H1 (cell line): ENCODE measurements around the gene TLR4. TPM values are rescaled to one million over a fixed set of nuclear protein-coding genes. Genes with fewer than 3 reads are reported as not detected.
A peak's percentile ranks its signal among the peaks of the same experiment; 100 is the strongest.

ENCODE experiments used
- CTCF ChIA-PET: fragments of 300-600 bp; sonication (Branson Sonifier 250); formaldehyde crosslinking; loops from one replicate; lab custom pipeline; 2021; ENCODE audit not compliant: partially characterized antibody; lab: Charles Lee
- POLR2A ChIA-PET: fragments of 300-600 bp; sonication (Branson Sonifier 250); formaldehyde crosslinking; loops from one replicate; lab custom pipeline; 2021; ENCODE audit warnings: inconsistent platforms; ENCODE audit not compliant: partially characterized antibody; lab: Charles Lee
- DNase-seq, 2 experiments: peaks; one replicate each; pipeline versions ENCODE4 v3.0.0 to v3.0.0-alpha.2; 2010 to 2022; ENCODE audit warnings: low spot score in 2 of 2, low read depth in 1 of 2, mixed read lengths in 1 of 2
- FAIRE-seq: peaks from 2 replicates; lab custom pipeline; 2011; peaks lifted over from hg19 to GRCh38; lab: Jason Lieb, UNC
- H2AFZ ChIP-seq: 2 replicates; pipeline ENCODE4 v1.8.1; 2012; ENCODE audit warnings: low read length, inconsistent platforms
- H2AK5ac ChIP-seq: 2 replicates; pipeline ENCODE4 v1.6.1; 2013; ENCODE audit warnings: low read depth, low read length
- H2BK120ac ChIP-seq: replicated peaks from 2 replicates; pipeline ENCODE3; 2013; ENCODE audit warnings: low read depth, low read length, inconsistent platforms
- H2BK12ac ChIP-seq: 2 replicates; pipeline ENCODE4 v1.6.1; 2013; ENCODE audit warnings: low read depth, low read length
- H2BK15ac ChIP-seq: 2 replicates; pipeline ENCODE4 v1.6.1; 2013; ENCODE audit warnings: low read length
- H2BK20ac ChIP-seq: 2 replicates; pipeline ENCODE4 v1.6.1; 2013; ENCODE audit warnings: low read length
- H2BK5ac ChIP-seq: 2 replicates; pipeline ENCODE4 v1.6.1; 2013; ENCODE audit warnings: low read depth, low read length
- H3K14ac ChIP-seq: 2 replicates; pipeline ENCODE4 v1.6.1; 2013; ENCODE audit warnings: inconsistent platforms; ENCODE audit not compliant: insufficient read length
- H3K18ac ChIP-seq: 2 replicates; pipeline ENCODE4 v1.6.1; 2013; ENCODE audit warnings: low read length; ENCODE audit errors: extremely low read depth
- H3K23ac ChIP-seq: 2 replicates; pipeline ENCODE4 v1.6.1; 2013; ENCODE audit warnings: inconsistent platforms; ENCODE audit not compliant: insufficient read length
- H3K23me2 ChIP-seq: 2 replicates; pipeline ENCODE4 v1.6.1; 2013; ENCODE audit warnings: low read depth, low read length
- H3K27ac ChIP-seq: 2 replicates; pipeline ENCODE4 v1.6.1; 2011; ENCODE audit warnings: low read depth, low read length, inconsistent platforms
- H3K27me3 ChIP-seq, 4 experiments: replicated peaks in 1 of 4; 1 replicate in 1 of 4; 2 replicates in 3 of 4; pipeline versions ENCODE4 v1.6.1 to v1.8.1; 2011 to 2013; ENCODE audit warnings: low read length in 3 of 4, mild to moderate bottlenecking in 3 of 4, inconsistent platforms in 2 of 4, mixed read lengths in 2 of 4, moderate library complexity in 1 of 4; ENCODE audit not compliant: control insufficient read depth in 3 of 4, insufficient read depth in 3 of 4; ENCODE audit errors: extremely low read depth in 1 of 4
- H3K36me3 ChIP-seq, 4 experiments: 2 replicates each; pipeline versions ENCODE4 v1.6.1 to v1.8.1; 2011 to 2013; ENCODE audit warnings: mild to moderate bottlenecking in 4 of 4, low read length in 3 of 4, moderate library complexity in 2 of 4, control low read depth in 1 of 4, inconsistent platforms in 1 of 4; ENCODE audit not compliant: insufficient read depth in 4 of 4, control insufficient read depth in 2 of 4
- H3K4ac ChIP-seq: replicated peaks from 2 replicates; pipeline ENCODE3; 2013; ENCODE audit warnings: low read length, low read depth, mixed read lengths, inconsistent platforms; ENCODE audit not compliant: insufficient read length
- H3K4me1 ChIP-seq, 4 experiments: replicated peaks in 1 of 4; 1 replicate in 1 of 4; 2 replicates in 3 of 4; pipeline versions ENCODE4 v1.6.1 to v1.8.1; 2011 to 2013; ENCODE audit warnings: low read length in 3 of 4, inconsistent platforms in 2 of 4, mixed read lengths in 1 of 4; ENCODE audit not compliant: insufficient read depth in 4 of 4, control insufficient read depth in 3 of 4
- H3K4me2 ChIP-seq, 2 experiments: 2 replicates each; pipeline versions ENCODE4 v1.6.1 to v1.8.1; 2011 to 2013; ENCODE audit warnings: low read depth in 2 of 2, low read length in 2 of 2, control low read depth in 1 of 2, inconsistent platforms in 1 of 2, mild to moderate bottlenecking in 1 of 2; ENCODE audit not compliant: insufficient read depth in 1 of 2
- H3K4me3 ChIP-seq, 4 experiments: fragments of 200-600, 300-600 bp in 1 of 4; sonication (generic), shearing (Covaris generic), sonication (Bioruptor Twin) in 1 of 4; 2 replicates each; pipeline versions ENCODE4 v1.5.1 to v1.8.1; 2011 to 2016; ENCODE audit warnings: low read length in 4 of 4, low read depth in 3 of 4, control low read depth in 2 of 4, inconsistent platforms in 2 of 4, mild to moderate bottlenecking in 2 of 4, mixed read lengths in 1 of 4, moderate library complexity in 1 of 4; ENCODE audit not compliant: insufficient read depth in 2 of 4; ENCODE audit errors: extremely low read depth in 1 of 4
- H3K56ac ChIP-seq: replicated peaks from 2 replicates; pipeline ENCODE3; 2013; ENCODE audit warnings: low read depth, mild to moderate bottlenecking, mixed read lengths, low read length, inconsistent platforms; ENCODE audit not compliant: insufficient read length
- H3K79me1 ChIP-seq: 2 replicates; pipeline ENCODE4 v1.6.1; 2013; ENCODE audit warnings: low read depth, low read length, control low read depth
- H3K79me2 ChIP-seq, 2 experiments: 2 replicates each; pipeline versions ENCODE4 v1.6.1 to v1.8.1; 2012 to 2013; ENCODE audit warnings: low read length in 2 of 2, mild to moderate bottlenecking in 2 of 2, inconsistent platforms in 1 of 2; ENCODE audit not compliant: insufficient read depth in 2 of 2, control insufficient read depth in 1 of 2
- H3K9ac ChIP-seq, 4 experiments: replicated peaks in 1 of 4; 1 replicate in 1 of 4; 2 replicates in 3 of 4; pipeline versions ENCODE4 v1.6.1 to v1.8.1; 2011 to 2013; ENCODE audit warnings: low read depth in 3 of 4, low read length in 3 of 4, control low read depth in 2 of 4, mild to moderate bottlenecking in 2 of 4, moderate library complexity in 2 of 4, inconsistent platforms in 1 of 4; ENCODE audit errors: extremely low read depth in 1 of 4
- H3K9me3 ChIP-seq, 2 experiments: 2 replicates each; pipeline versions ENCODE4 v1.6.1 to v1.8.1; 2012 to 2013; ENCODE audit warnings: mild to moderate bottlenecking in 2 of 2, moderate library complexity in 2 of 2, control low read depth in 1 of 2, inconsistent platforms in 1 of 2, low read depth in 1 of 2, low read length in 1 of 2, mixed read lengths in 1 of 2; ENCODE audit not compliant: insufficient read depth in 2 of 2
- H4K20me1 ChIP-seq, 2 experiments: replicated peaks in 1 of 2; 2 replicates each; pipeline versions ENCODE3 to v1.8.1; 2011 to 2013; ENCODE audit warnings: inconsistent platforms in 2 of 2, low read length in 2 of 2, mild to moderate bottlenecking in 1 of 2; ENCODE audit not compliant: insufficient read depth in 2 of 2, control insufficient read depth in 1 of 2
- H4K5ac ChIP-seq: 2 replicates; pipeline ENCODE4 v1.6.1; 2013; ENCODE audit warnings: low read length, low read depth, mixed read lengths, inconsistent platforms; ENCODE audit not compliant: insufficient read length
- H4K8ac ChIP-seq: 2 replicates; pipeline ENCODE4 v1.8.0; 2013; ENCODE audit warnings: mild to moderate bottlenecking, moderate library complexity, low read length, inconsistent platforms; ENCODE audit not compliant: insufficient read depth; ENCODE audit errors: extremely low read depth
- H4K91ac ChIP-seq: replicated peaks from 2 replicates; pipeline ENCODE3; 2013; ENCODE audit warnings: low read length, mixed read lengths, inconsistent platforms; ENCODE audit not compliant: insufficient read length
- RXRA ChIP-seq: IDR thresholded peaks from 2 replicates; pipeline ENCODE4 v1.6.1; 2011; ENCODE audit warnings: low read depth, mild to moderate bottlenecking, low read length, moderate library complexity; ENCODE audit not compliant: insufficient read depth
- SP1 ChIP-seq: IDR thresholded peaks from 2 replicates; pipeline ENCODE4 v1.6.1; 2011; ENCODE audit warnings: low read depth, low read length
- WGBS, 2 experiments: shearing (Covaris generic) in 1 of 2; methylation state at CpG; one replicate each; pipeline versions ENCODE4 v1.1.6 to v1.1.7; 2013 to 2015; ENCODE audit warnings: low lambda C conversion rate in 2 of 2, mixed read lengths in 2 of 2, inconsistent platforms in 1 of 2, low coverage in 1 of 2, missing lambda C conversion rate in 1 of 2; ENCODE audit not compliant: insufficient replicate concordance in 2 of 2, insufficient coverage in 1 of 2, insufficient read length in 1 of 2; ENCODE audit errors: extremely low coverage in 1 of 2, missing lambda C conversion rate in 1 of 2; 5-methylcytosine and 5-hydroxymethylcytosine counted together
- polyA plus RNA-seq, 7 experiments: library from polyadenylated mRNA; depleted of rRNA in 3 of 7; stranded (reverse) in 5 of 7; unstranded in 2 of 7; fragments of >200 nt in 5 of 7; fragments of 200-250 nt in 2 of 7; gene quantifications; 1 replicate in 5 of 7; 2 replicates in 1 of 7; 4 replicates in 1 of 7; pipeline versions ENCODE4 v1.2.1 to v1.2.3, GENCODE V29; 2011 to 2013; ENCODE audit warnings: missing spikeins in 2 of 7, mixed read lengths in 2 of 7
- total RNA-seq: library from RNA; stranded (reverse); fragmentation: NEBNext Ultra II Directional; extraction: Animal tissue kit (Norgen Biotek cat#: 25700); gene quantifications from 2 replicates; pipeline ENCODE4 v1.2.1, GENCODE V29; 2021

TLR4 gene
- total and polyA plus RNA-seq, 2 of the 8 experiments (the other 6 are each of a cell fraction or from before 2014, with no cell fraction given), result 0.02 to 0.17 TPM

- no peak overlapping the region for H4K5ac ChIP-seq
- TF ChIP-seq RXRA (no peak), SP1 (0 out of 2 replicates have a peak, but pooled peaks have one; percentile 13)
- TF ChIP-seq, all 59 proteins: peak for 1
- H4K91ac ChIP-seq, result no peak overlapping the region
- H3K23me2 ChIP-seq, result no peaks in the 10 kb centered on the region; the same call in 1 of the 2 replicates
- H3K4me1 ChIP-seq, result peaks cover 0 to 11% (median 0%) of the 10 kb centered on the region in 4 experiments; a peak in 1 of 7 replicates
- no peak overlapping the region for H2AFZ ChIP-seq
- DNase-seq (no peak), FAIRE-seq (peak; percentile 24)
- H3K9ac ChIP-seq, result no peak overlapping the region
- no peaks in the 10 kb centered on the region for H3K36me3 ChIP-seq
- H3K79me1 ChIP-seq, result no peaks in the 10 kb centered on the region
- H2BK12ac ChIP-seq, result no peak overlapping the region
- H3K18ac ChIP-seq, result no peak overlapping the region
- H2BK5ac ChIP-seq, result no peak overlapping the region
- ChIA-PET POLR2A (interaction anchor here (1.0 kb wide), 1 partner anchor 9 kb away, joined by 3 read pairs; no protein-coding TSS in a partner anchor), CTCF (no interaction called here)
- no peak overlapping the region for H3K4ac ChIP-seq
- H3K4me3 ChIP-seq, result peak overlapping the region in 1 of 4 experiments; percentile 10; a peak in 2 of 8 replicates
- H2BK120ac ChIP-seq, result no peak overlapping the region
- no peaks in the 10 kb centered on the region for H3K9me3 ChIP-seq
- H3K4me2 ChIP-seq, result peak overlapping the region in 1 of 2 experiments; percentile 33; a peak in 1 of 4 replicates
- H4K20me1 ChIP-seq, result no peaks in the 10 kb centered on the region
- H3K79me2 ChIP-seq, result no peaks in the 10 kb centered on the region
- no peak overlapping the region for H3K56ac ChIP-seq
- no peaks in the 10 kb centered on the region for H3K27me3 ChIP-seq
- no peak overlapping the region for H3K14ac ChIP-seq
- H3K23ac ChIP-seq, result no peak overlapping the region
- no peak overlapping the region for H2AK5ac ChIP-seq
- 57% methylated on average over 4 of the region's 4 CpGs; no CpG with 5 or more reads in 1 of the 2 experiments for WGBS, 2 experiments
- no peak overlapping the region for H3K27ac ChIP-seq
- H2BK15ac ChIP-seq, result no peak overlapping the region
- no peak overlapping the region for H2BK20ac ChIP-seq
- H4K8ac ChIP-seq, result no peak overlapping the region
Observed at GRCh38 chr9:117768750-117769395, 64.7 kb downstream of the TLR4 start.
